Right hindlimb (tissue), 1 donor: ENCODE results near the gene CREB3.

Source experiments
- DNase-seq: peaks from one replicate; pipeline ENCODE4 v3.0.0-alpha.2; 2018

The CREB3 gene

GRCh38 chr9:35728041-35728971 is 4.2 kb upstream of the CREB3 start:
- peak; percentile 79 for DNase-seq

GRCh38 chr9:35729101-35729500 is 3.4 kb upstream of the CREB3 start:
- DNase-seq, result no peak

- DNase-seq, result peak; percentile 60
These were observed 2.6 kb upstream of the CREB3 start for GRCh38 chr9:35729700-35730485.

- DNase-seq, result no peak
These were observed 2.0 kb upstream of the CREB3 start for GRCh38 chr9:35730486-35730854.

GRCh38 chr9:35731415-35732184 is 866 bp upstream of the CREB3 start:
- no peak for DNase-seq

- DNase-seq, result no peak
These were observed 505 bp downstream of the CREB3 start for GRCh38 chr9:35732800-35733541.

- DNase-seq, result no peak
These were observed 1.6 kb downstream of the CREB3 start for GRCh38 chr9:35734096-35734495.

GRCh38 chr9:35736201-35736633 is 3.8 kb downstream of the CREB3 start:
- DNase-seq, result peak; percentile 71

GRCh38 chr9:35737143-35737542 is 4.7 kb downstream of the CREB3 start:
- no peak for DNase-seq

- no peak for DNase-seq
These were observed 5.7 kb downstream of the CREB3 start for GRCh38 chr9:35738186-35738585.

- DNase-seq, result no peak
These were observed 6.5 kb downstream of the CREB3 start for GRCh38 chr9:35738924-35739323.

GRCh38 chr9:35740243-35740642 is 7.8 kb downstream of the CREB3 start:
- DNase-seq, result no peak

GRCh38 chr9:35741740-35742139 is 9.3 kb downstream of the CREB3 start:
- peak; percentile 17 for DNase-seq

- DNase-seq, result no peak
These were observed 11.0 kb downstream of the CREB3 start for GRCh38 chr9:35743452-35743851.

GRCh38 chr9:35743880-35744518 is 11.5 kb downstream of the CREB3 start:
- no peak for DNase-seq

- no peak for DNase-seq
These were observed 13.1 kb downstream of the CREB3 start for GRCh38 chr9:35745569-35745968.

GRCh38 chr9:35746583-35746982 is 14.1 kb downstream of the CREB3 start:
- no peak for DNase-seq

GRCh38 chr9:35748242-35748857 is 15.9 kb downstream of the CREB3 start:
- DNase-seq, result no peak

GRCh38 chr9:35748858-35749514 is 16.5 kb downstream of the CREB3 start, which contains the start of the genes GBA2 and RGP1:
GBA2 (minus strand) TSS chr9:35749228; CDS start chr9:35748704, 524 bp downstream.
RGP1 (plus strand) TSS chr9:35749287; CDS start chr9:35749756, 469 bp downstream.
- peak; percentile 87 for DNase-seq

GRCh38 chr9:35749515-35750255 is 17.2 kb downstream of the CREB3 start:
- no peak for DNase-seq
